ENCODE measurements around the gene ZNF624. TPM values are rescaled to one million over a fixed set of nuclear protein-coding genes. Genes with fewer than 3 reads are reported as not detected.

Gene ZNF624
- total and polyA plus RNA-seq, 2 of the 4 experiments (the other 2 are of a cell fraction): 0.80 to 3.8 TPM

DNA sequence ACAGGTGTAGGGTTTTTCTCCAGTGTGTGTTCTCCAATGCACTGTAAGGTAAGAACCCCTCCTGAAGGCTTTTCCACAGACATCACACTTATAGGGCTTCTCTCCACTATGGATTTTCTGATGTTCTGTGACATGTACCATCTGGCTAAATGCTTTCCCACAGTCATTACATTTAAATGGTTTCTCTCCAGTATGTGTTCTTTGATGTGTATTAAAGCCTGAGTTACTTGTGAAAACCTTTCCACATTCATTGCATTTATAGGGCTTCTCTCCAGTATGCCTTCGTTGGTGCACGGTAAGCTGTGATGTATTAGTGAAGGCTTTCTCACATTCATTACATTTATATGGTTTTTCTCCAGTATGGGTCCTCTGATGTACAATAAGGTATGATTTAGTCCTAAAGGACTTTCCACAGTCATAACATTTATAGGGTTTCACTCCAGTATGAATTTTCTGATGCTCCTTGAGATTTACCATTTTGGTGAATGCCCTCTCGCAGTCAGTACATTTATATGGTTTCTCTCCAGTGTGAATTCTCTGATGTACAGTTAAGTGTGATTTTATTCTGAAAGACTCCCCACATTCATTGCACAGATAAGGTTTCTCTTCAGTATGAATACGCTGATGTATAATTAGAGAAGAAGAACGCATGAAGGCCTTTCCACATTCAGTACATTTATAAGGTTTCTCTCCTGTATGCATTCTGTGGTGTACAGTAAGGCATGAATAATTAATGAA, 30.9 kb downstream of the ZNF624 start:
- Histone ChIP-seq H3K9me3 (ENCODE audit: control insufficient read depth, insufficient read depth, low read length) (peaks cover 61% of the 10 kb centered on the region), H4K91ac (ENCODE audit: insufficient read depth, low read depth, low read length) (no peak overlapping the region), H2BK120ac (ENCODE audit: low read depth, low read length) (no peak overlapping the region), H3K4ac (ENCODE audit: low read depth, low read length) (no peak overlapping the region), H2BK5ac (ENCODE audit: low read depth, low read length, poor library complexity, severe bottlenecking) (no peak overlapping the region), H3K9me1 (ENCODE audit: insufficient read depth, low read length) (no peaks in the 10 kb centered on the region), H4K5ac (ENCODE audit: low read depth, low read length) (no peak overlapping the region), H4K8ac (ENCODE audit: low read depth in 2 of 2, low read length in 2 of 2) (no peak overlapping the region), H3K27me3 (ENCODE audit: control insufficient read depth, insufficient read depth, low read length) (no peaks in the 10 kb centered on the region), H3K18ac (ENCODE audit: low read depth, low read length) (no peak overlapping the region), H3K79me1 (ENCODE audit: low read depth in 1 of 2, low read length in 2 of 2) (no peaks in the 10 kb centered on the region), H2AFZ (replicated peaks; ENCODE audit: low read length, poor library complexity) (no peak overlapping the region), H3K23ac (ENCODE audit: low read depth, low read length) (no peak overlapping the region), H2AK9ac (replicated peaks; ENCODE audit: low read depth, low read length, poor library complexity) (no peak overlapping the region), H3K36me3 (ENCODE audit: control insufficient read depth, insufficient read depth, low read length) (peaks cover 11% of the 10 kb centered on the region; the same call in 1 of the 2 replicates), H3K14ac (replicated peaks; ENCODE audit: low read depth, low read length) (no peak overlapping the region), H2AK5ac (ENCODE audit: low read depth, low read length) (no peak overlapping the region), H3K4me1 (ENCODE audit: control insufficient read depth, insufficient read depth, low read length) (no peaks in the 10 kb centered on the region), H3K56ac (ENCODE audit: extremely low read depth, insufficient read depth, low read length) (no peak overlapping the region), H2BK20ac (ENCODE audit: low read depth, low read length) (no peak overlapping the region), H3K9ac (ENCODE audit: low read depth, low read length) (no peak overlapping the region), H2BK15ac (ENCODE audit: low read depth, low read length) (no peak overlapping the region), H3K4me3 (ENCODE audit: insufficient read depth, low read depth, low read length) (no peak overlapping the region), H4K20me1 (ENCODE audit: insufficient read depth, low read length) (no peaks in the 10 kb centered on the region), H3K4me2 (ENCODE audit: low read depth, low read length) (no peak overlapping the region), H3K27ac (ENCODE audit: insufficient read depth, low read length) (no peak overlapping the region)
- DNase-seq (no peak), ATAC-seq (ENCODE audit: low read depth) (no peak)
- in situ Hi-C loops (cut with MboI; ENCODE audit: low sequenced_read_pairs) (no loop called here), intact Hi-C loops (cut with micrococcal nuclease) (no loop called here), dilution Hi-C loops (cut with HindIII; ENCODE audit: low sequenced_read_pairs, unreplicated experiment) (no loop called here)
- BruUV-seq (replicated peaks): no TSS peak
- CTCF ChIA-PET: no interaction called here
- POLR2A ChIA-PET (ENCODE audit: unreplicated experiment): no interaction called here
- no CpG with 5 or more reads among the region's 5 CpGs for WGBS, 2 experiments (ENCODE audit: extremely low coverage in 2 of 2, insufficient read length in 1 of 2)
- TF ChIP-seq, protein P1, sequence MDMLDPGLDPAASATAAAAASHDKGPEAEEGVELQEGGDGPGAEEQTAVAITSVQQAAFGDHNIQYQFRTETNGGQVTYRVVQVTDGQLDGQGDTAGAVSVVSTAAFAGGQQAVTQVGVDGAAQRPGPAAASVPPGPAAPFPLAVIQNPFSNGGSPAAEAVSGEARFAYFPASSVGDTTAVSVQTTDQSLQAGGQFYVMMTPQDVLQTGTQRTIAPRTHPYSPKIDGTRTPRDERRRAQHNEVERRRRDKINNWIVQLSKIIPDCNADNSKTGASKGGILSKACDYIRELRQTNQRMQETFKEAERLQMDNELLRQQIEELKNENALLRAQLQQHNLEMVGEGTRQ (IDR thresholded peaks at IDR 0.05; ENCODE audit: low read depth, low read length): no peak
- TF ChIP-seq NFE2L2 (IDR thresholded peaks at IDR 0.05; ENCODE audit: low read depth, low read length) (no peak), MAZ (IDR thresholded peaks at IDR 0.05; ENCODE audit: borderline replicate concordance, low read depth, low read length) (no peak), RAD21 (IDR thresholded peaks at IDR 0.05; ENCODE audit: low read length) (no peak), RFX5 (IDR thresholded peaks at IDR 0.05; ENCODE audit: low read depth, low read length) (no peak), RCOR1 (IDR thresholded peaks at IDR 0.05; ENCODE audit: insufficient replicate concordance, low read length) (no peak), BHLHE40 (IDR thresholded peaks at IDR 0.05; ENCODE audit: low read depth, low read length) (no peak), CHD1 (IDR thresholded peaks at IDR 0.05; ENCODE audit: low read depth, low read length) (no peak), MAFK (IDR thresholded peaks at IDR 0.05; ENCODE audit: low read depth, low read length) (no peak), CEBPB (IDR thresholded peaks at IDR 0.05; ENCODE audit: low read depth, low read length) (no peak), POLR2A (IDR thresholded peaks at IDR 0.05; ENCODE audit: low read depth, low read length) (no peak), FOS (IDR thresholded peaks at IDR 0.05; ENCODE audit: low read depth, low read length) (no peak), MXI1 (IDR thresholded peaks at IDR 0.05; ENCODE audit: borderline replicate concordance, low read depth, low read length) (no peak), SMC3 (IDR thresholded peaks at IDR 0.05; ENCODE audit: low read depth, low read length) (no peak)
- TF ChIP-seq, protein P2, sequence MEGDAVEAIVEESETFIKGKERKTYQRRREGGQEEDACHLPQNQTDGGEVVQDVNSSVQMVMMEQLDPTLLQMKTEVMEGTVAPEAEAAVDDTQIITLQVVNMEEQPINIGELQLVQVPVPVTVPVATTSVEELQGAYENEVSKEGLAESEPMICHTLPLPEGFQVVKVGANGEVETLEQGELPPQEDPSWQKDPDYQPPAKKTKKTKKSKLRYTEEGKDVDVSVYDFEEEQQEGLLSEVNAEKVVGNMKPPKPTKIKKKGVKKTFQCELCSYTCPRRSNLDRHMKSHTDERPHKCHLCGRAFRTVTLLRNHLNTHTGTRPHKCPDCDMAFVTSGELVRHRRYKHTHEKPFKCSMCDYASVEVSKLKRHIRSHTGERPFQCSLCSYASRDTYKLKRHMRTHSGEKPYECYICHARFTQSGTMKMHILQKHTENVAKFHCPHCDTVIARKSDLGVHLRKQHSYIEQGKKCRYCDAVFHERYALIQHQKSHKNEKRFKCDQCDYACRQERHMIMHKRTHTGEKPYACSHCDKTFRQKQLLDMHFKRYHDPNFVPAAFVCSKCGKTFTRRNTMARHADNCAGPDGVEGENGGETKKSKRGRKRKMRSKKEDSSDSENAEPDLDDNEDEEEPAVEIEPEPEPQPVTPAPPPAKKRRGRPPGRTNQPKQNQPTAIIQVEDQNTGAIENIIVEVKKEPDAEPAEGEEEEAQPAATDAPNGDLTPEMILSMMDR (conservative IDR thresholded peaks at IDR 0.05; ENCODE audit: low read depth, low read length): no peak
- TF ChIP-seq, protein P3, sequence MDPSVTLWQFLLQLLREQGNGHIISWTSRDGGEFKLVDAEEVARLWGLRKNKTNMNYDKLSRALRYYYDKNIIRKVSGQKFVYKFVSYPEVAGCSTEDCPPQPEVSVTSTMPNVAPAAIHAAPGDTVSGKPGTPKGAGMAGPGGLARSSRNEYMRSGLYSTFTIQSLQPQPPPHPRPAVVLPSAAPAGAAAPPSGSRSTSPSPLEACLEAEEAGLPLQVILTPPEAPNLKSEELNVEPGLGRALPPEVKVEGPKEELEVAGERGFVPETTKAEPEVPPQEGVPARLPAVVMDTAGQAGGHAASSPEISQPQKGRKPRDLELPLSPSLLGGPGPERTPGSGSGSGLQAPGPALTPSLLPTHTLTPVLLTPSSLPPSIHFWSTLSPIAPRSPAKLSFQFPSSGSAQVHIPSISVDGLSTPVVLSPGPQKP (IDR thresholded peaks at IDR 0.05; ENCODE audit: borderline replicate concordance, low read depth, low read length): no peak

All from IMR-90 (cell line).